ES-I3 (cell line): ENCODE measurements around the gene ZMYND8.
"Not testable (repeated sequence)": the region's sequence is repeated elsewhere in the genome, so short reads cannot be mapped to it uniquely, and the experiment has no call there.

Source experiments
- H3K36me3 ChIP-seq: 2 replicates; pipeline ENCODE4 v1.6.1; 2013; ENCODE audit warnings: mild to moderate bottlenecking, low read length, control low read depth, moderate library complexity; ENCODE audit not compliant: insufficient read depth
- H3K4me1 ChIP-seq: 2 replicates; pipeline ENCODE4 v1.6.1; 2013; ENCODE audit warnings: mild to moderate bottlenecking, control low read depth, low read length; ENCODE audit not compliant: insufficient read depth
- H3K9ac ChIP-seq: 2 replicates; pipeline ENCODE4 v1.6.1; 2013; ENCODE audit warnings: low read depth, mild to moderate bottlenecking, low read length, moderate library complexity
- H3K9me3 ChIP-seq: 2 replicates; pipeline ENCODE4 v1.6.1; 2013; ENCODE audit warnings: mild to moderate bottlenecking, low read length, moderate library complexity; ENCODE audit not compliant: control insufficient read depth, insufficient read depth

Gene ZMYND8

GRCh38 chr20:47290666-47291430, 65.7 kb downstream of the ZMYND8 start:
- Histone ChIP-seq H3K9me3 (no peaks in the 10 kb centered on the region), H3K4me1 (no peaks in the 10 kb centered on the region), H3K36me3 (peaks cover 59% of the 10 kb centered on the region), H3K9ac (no peak overlapping the region)

- Histone ChIP-seq H3K4me1 (no peaks in the 10 kb centered on the region), H3K9me3 (no peaks in the 10 kb centered on the region), H3K9ac (no peak overlapping the region), H3K36me3 (peaks cover 56% of the 10 kb centered on the region)
Measured at GRCh38 chr20:47290008-47290407, 66.5 kb downstream of the ZMYND8 start.

DNA sequence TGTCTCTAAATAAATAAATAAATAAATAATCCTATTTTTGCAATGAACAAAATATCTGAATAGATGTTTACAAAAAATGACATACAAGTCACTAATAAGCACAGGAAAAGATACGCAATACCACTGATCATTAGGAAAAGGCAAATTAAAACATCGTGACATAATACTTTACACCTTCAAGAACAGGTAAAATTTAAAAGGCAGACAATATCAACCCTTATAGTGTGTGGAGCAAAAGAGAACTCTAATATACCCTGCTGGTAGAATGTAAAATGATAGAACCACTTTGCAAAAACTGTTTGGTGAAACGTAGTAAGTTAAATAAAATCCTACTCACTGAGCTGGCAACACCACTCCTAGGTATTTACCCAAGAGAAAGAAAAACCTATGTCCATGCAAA, 67.4 kb downstream of the ZMYND8 start:
- Histone ChIP-seq H3K4me1 (no peaks in the 10 kb centered on the region), H3K36me3 (peaks cover 58% of the 10 kb centered on the region), H3K9ac (no peak overlapping the region), H3K9me3 (no peaks in the 10 kb centered on the region)

DNA sequence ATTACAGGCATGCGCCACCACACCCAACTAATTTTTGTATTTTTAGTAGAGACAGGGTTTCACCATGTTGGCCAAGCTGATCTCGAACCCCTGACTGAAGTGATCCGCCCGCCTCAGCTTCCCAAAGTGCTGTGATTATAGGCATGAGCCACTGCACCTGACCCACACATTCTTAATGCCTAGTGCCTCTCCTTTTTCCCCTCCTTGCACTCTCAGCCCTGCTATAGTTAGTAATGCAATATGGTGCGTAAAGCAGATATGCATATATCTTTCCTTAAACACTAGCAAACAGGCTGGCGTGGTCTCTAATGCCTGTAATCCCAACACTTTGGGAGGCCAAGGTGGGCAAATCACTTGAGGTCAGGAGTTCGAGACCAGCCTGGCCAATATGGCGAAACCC, 68.0 kb downstream of the ZMYND8 start:
- H3K4me1 ChIP-seq, H3K9ac ChIP-seq, H3K9me3 ChIP-seq: not testable (repeated sequence)
- peaks cover 55% of the 10 kb centered on the region for H3K36me3 ChIP-seq

DNA sequence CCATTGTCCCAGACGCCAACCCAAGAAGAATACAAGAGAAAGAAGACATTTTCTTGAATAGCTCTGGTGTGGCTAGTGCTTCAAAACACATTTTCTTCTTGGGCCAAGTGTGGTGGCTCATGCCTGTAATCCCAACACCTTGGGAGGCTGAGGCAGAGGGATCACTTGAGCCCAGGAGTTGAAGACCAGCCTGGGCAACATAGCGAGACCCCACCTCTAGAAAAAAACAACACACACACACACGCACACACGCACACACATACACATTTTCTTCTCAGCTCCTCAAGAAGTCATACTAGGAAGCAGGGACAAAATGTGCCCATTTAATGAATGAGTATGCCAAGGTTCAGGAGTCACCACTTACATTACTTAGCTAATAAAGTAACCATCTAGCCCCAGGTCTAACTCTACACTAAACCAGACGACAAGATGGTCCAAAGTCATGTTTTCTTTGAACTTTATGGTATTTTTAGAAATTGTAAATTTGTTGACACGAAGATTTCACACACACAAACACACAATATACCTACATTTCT, 68.8 kb downstream of the ZMYND8 start:
- Histone ChIP-seq H3K4me1 (no peaks in the 10 kb centered on the region), H3K36me3 (peaks cover 60% of the 10 kb centered on the region), H3K9me3 (no peaks in the 10 kb centered on the region), H3K9ac (no peak overlapping the region)

- H3K9ac ChIP-seq: no peak overlapping the region
- peaks cover 69% of the 10 kb centered on the region for H3K36me3 ChIP-seq
- no peaks in the 10 kb centered on the region for H3K4me1 ChIP-seq
- H3K9me3 ChIP-seq: no peaks in the 10 kb centered on the region
Measured at GRCh38 chr20:47286681-47287080, 69.8 kb downstream of the ZMYND8 start.

- no peaks in the 10 kb centered on the region for H3K9me3 ChIP-seq
- no peaks in the 10 kb centered on the region for H3K4me1 ChIP-seq
- H3K9ac ChIP-seq: no peak overlapping the region
- H3K36me3 ChIP-seq: peaks cover 69% of the 10 kb centered on the region
Measured at GRCh38 chr20:47285189-47285588, 71.3 kb downstream of the ZMYND8 start.

- Histone ChIP-seq H3K4me1 (no peaks in the 10 kb centered on the region), H3K9ac (no peak overlapping the region), H3K9me3 (no peaks in the 10 kb centered on the region), H3K36me3 (peaks cover 69% of the 10 kb centered on the region)
Measured at GRCh38 chr20:47284373-47284772, 72.1 kb downstream of the ZMYND8 start.

GRCh38 chr20:47283411-47283810, 73.1 kb downstream of the ZMYND8 start:
- Histone ChIP-seq H3K9me3 (no peaks in the 10 kb centered on the region), H3K36me3 (peaks cover 77% of the 10 kb centered on the region), H3K9ac (no peak overlapping the region), H3K4me1 (no peaks in the 10 kb centered on the region; the same call in 1 of the 2 replicates)

DNA sequence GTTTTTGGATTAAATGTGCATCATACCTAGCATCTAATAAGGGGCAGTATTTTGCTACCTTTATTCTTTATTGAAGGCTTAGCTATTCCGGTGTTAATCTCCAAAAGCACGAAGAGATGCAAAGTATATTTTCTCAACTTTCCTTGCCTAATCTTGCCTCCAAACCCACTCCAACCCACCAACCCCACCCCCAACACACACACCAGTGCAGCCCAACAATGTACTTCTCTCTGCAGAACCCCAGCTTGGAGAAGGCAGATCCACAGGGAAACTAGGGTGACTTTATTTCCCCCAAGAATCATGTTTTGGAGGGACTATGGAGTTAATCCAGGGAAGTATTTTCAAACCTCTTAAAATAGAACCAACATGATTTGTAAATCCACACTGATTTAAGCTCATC, 73.6 kb downstream of the ZMYND8 start:
- H3K4me1 ChIP-seq: no peaks in the 10 kb centered on the region; the same call in 1 of the 2 replicates
- H3K9ac ChIP-seq: no peak overlapping the region
- H3K36me3 ChIP-seq: peaks cover 78% of the 10 kb centered on the region
- H3K9me3 ChIP-seq: no peaks in the 10 kb centered on the region

DNA sequence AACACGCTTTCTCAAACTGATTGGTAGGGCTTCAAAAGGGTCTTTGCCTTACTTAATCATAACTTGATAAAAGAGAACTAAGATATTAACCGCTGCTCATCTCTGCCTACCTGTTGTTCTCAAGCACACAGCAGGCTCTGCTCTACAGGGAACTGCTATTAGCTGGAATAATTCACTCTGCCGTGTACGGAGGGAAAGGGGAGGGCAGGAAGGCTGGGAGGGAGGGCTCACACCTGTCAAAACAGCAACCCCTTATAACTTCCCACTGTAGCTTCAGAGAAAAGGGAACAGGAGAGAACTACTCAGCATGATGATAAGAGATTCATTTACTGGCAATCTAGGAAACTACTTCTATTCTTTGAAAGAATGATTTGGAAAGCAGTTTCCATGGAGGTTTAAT, 75.1 kb downstream of the ZMYND8 start:
- H3K4me1 ChIP-seq: peaks cover 4% of the 10 kb centered on the region; the same call in 1 of the 2 replicates
- no peaks in the 10 kb centered on the region for H3K9me3 ChIP-seq
- H3K36me3 ChIP-seq: peaks cover 70% of the 10 kb centered on the region
- H3K9ac ChIP-seq: no peak overlapping the region

DNA sequence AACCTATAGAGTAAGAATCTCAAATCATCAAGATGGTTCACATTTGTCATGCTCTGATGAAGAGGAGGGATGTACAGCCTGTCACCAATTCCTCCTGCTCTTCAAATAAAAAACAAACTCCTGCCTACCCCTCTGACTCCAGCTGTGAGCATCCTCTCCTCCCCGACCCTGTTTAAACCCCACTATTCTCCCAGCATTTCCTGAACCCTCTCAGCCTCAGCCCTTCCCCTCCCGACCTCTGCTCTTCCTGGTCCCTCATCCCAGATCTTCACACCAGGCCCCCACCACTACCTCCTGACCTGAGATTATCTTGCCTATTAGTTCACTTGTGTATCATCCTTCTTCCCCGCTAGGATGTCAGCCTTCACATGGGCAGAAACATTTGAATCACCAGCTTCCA, 75.8 kb downstream of the ZMYND8 start:
- H3K9me3 ChIP-seq: no peaks in the 10 kb centered on the region
- peaks cover 4% of the 10 kb centered on the region; the same call in 1 of the 2 replicates for H3K4me1 ChIP-seq
- H3K9ac ChIP-seq: no peak overlapping the region
- peaks cover 74% of the 10 kb centered on the region for H3K36me3 ChIP-seq

DNA sequence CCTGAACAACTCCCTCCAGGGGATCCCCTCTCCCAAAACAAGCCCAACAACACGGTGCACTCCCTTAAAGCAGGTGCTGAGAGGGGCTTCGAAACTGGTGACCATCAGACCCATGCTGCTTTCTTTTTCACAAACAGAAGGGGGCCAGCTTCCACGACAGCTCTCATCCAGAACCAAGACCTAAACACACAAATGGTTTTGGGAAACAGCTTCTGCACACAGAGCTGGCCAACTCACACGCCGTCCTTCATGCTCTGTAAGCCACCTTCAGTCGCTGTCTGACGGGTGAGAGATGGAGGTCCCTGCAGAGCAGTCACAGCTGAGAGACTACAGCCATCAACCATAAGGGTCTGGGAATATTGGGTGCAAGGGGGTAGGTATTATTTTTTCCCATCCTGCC, 76.3 kb downstream of the ZMYND8 start:
- peaks cover 72% of the 10 kb centered on the region for H3K36me3 ChIP-seq
- peaks cover 4% of the 10 kb centered on the region; the same call in 1 of the 2 replicates for H3K4me1 ChIP-seq
- no peak overlapping the region for H3K9ac ChIP-seq
- H3K9me3 ChIP-seq: no peaks in the 10 kb centered on the region

GRCh38 chr20:47278907-47279348, 77.6 kb downstream of the ZMYND8 start:
- H3K9me3 ChIP-seq: no peaks in the 10 kb centered on the region
- H3K4me1 ChIP-seq: peaks cover 10% of the 10 kb centered on the region; the same call in 1 of the 2 replicates
- no peak overlapping the region for H3K9ac ChIP-seq
- peaks cover 65% of the 10 kb centered on the region for H3K36me3 ChIP-seq

DNA sequence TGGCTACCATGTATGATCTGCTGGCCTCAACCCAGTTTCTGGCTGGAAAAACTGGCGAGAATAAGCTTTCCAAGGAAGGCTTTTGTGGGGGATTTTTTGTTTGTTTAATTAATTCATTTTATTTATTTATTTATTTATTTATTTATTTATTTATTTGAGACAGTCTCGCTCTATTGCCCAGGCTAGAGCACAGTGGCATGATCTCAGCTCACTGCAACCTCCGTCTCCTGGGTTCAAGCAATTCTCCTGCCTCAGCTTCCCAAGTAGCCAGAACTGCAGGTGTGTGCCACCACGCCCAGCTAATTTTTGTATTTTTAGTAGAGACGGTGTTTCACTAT, 79.0 kb downstream of the ZMYND8 start:
- H3K36me3 ChIP-seq: peaks cover 54% of the 10 kb centered on the region
- H3K4me1 ChIP-seq: peaks cover 10% of the 10 kb centered on the region; the same call in 1 of the 2 replicates
- not testable (repeated sequence) for H3K9me3 ChIP-seq, H3K9ac ChIP-seq
